ENCODE measurements around the gene FANCE. TPM values are rescaled to one million over a fixed set of nuclear protein-coding genes. Genes with fewer than 3 reads are reported as not detected.

Gene FANCE
- total RNA-seq, 2 experiments from 2014 or later: 14.3 to 14.8 TPM

DNA sequence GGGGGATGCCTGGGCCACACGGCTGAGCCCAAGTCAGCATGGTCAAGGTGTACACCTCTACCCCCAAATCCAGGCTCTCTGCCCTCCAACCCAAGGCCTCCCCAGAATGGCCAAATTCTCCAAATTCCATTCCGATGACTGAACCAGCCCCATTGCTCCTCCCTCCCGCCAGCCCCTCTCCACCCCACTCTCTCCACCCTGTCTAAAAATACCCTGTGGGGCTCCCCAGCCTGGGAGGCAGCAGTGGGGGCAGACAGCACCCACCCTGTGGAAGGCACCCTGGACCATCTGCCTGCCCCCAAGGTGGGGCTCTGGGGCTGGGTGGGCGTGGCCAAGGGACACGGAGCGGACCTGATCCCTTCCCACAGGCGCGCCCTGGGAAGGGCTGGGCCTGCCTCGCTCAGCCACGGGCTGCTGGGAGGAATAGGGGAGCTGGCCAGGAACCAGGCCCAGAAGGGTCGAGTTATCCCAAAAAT, 33.3 kb downstream of the FANCE start:
- ATAC-seq (no peak), DNase-seq (no peak)
- POLR2A ChIA-PET: no interaction called here
- H3K27me3 Mint-ChIP-seq: no peaks in the 10 kb centered on the region
- no peaks in the 10 kb centered on the region for H3K9me3 Mint-ChIP-seq (ENCODE audit: low read depth)
- CTCF ChIA-PET: no interaction called here
- intact Hi-C loops (cut with DNase I, micrococcal nuclease): no loop called here
- H3K4me3 Mint-ChIP-seq: no peak overlapping the region
- H3K27ac Mint-ChIP-seq: no peak overlapping the region
- H3K4me1 Mint-ChIP-seq: peaks cover 6% of the 10 kb centered on the region
- no peaks in the 10 kb centered on the region for H3K36me3 Mint-ChIP-seq (ENCODE audit: low read depth)

- ATAC-seq: no peak
- intact Hi-C loops (cut with DNase I, micrococcal nuclease): no loop called here
- POLR2A ChIA-PET: interaction anchor here (1.0 kb wide), 1 partner anchor 15 kb away, joined by 3 read pairs; no protein-coding TSS in a partner anchor
- H3K4me1 Mint-ChIP-seq: peaks cover 6% of the 10 kb centered on the region
- DNase-seq: no peak
- no peak overlapping the region for H3K4me3 Mint-ChIP-seq
- H3K9me3 Mint-ChIP-seq (ENCODE audit: low read depth): no peaks in the 10 kb centered on the region
- H3K27me3 Mint-ChIP-seq: no peaks in the 10 kb centered on the region
- no peaks in the 10 kb centered on the region for H3K36me3 Mint-ChIP-seq (ENCODE audit: low read depth)
- H3K27ac Mint-ChIP-seq: no peak overlapping the region
- CTCF ChIA-PET: no interaction called here
Observed at GRCh38 chr6:35486005-35486925, 34.1 kb downstream of the FANCE start.

DNA sequence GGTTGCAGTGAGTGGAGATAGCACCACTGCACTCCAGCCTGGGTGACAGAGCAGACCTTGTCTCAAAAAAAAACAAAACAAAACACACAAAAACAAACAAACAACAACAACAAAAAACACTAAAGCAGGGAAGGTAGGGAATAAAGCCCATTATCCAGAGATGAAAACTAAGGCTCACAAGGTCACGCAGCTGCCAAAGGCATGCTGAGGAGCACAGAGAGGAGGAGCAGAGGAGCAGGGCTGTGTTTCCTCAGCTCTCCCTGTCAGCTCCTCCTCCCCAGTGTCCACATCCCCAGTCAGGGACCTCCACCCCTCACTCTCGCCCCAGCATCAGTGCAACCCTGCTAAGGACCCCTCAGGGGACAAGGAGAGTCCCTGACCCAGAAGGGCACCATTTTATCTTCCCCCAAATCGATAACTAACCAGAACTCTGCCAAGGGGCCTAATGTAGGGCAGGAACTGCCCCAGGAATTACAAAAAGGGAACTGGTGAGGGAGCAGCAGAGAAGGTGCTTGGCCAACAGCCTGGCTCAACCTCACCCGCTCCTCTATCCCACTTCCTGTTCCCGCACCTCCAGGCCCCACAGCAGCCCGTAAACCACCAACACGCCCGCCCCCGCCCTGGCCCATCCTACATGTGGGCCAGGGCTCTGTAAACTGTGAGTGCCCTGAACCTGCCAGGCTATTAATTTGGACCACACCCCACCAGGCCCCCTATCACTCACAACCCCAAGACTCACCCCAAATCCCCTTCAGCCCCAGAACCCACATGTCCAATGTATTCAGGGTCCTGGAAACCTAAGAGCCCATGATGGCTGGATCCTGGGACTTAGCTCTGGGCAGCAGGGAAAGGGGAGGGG, 35.7 kb downstream of the FANCE start:
- Mint-ChIP-seq H3K4me1 (peaks cover 6% of the 10 kb centered on the region), H3K9me3 (ENCODE audit: low read depth) (no peaks in the 10 kb centered on the region), H3K4me3 (no peak overlapping the region), H3K27ac (no peak overlapping the region), H3K36me3 (ENCODE audit: low read depth) (no peaks in the 10 kb centered on the region), H3K27me3 (no peaks in the 10 kb centered on the region)
- peak; percentile 36 for ATAC-seq
- intact Hi-C loops (cut with DNase I, micrococcal nuclease): no loop called here
- ChIA-PET POLR2A (no interaction called here), CTCF (interaction anchor here (0.5 kb wide), 1 partner anchor 146 kb away, joined by 3 read pairs; no protein-coding TSS in a partner anchor)
- DNase-seq: no peak

DNA sequence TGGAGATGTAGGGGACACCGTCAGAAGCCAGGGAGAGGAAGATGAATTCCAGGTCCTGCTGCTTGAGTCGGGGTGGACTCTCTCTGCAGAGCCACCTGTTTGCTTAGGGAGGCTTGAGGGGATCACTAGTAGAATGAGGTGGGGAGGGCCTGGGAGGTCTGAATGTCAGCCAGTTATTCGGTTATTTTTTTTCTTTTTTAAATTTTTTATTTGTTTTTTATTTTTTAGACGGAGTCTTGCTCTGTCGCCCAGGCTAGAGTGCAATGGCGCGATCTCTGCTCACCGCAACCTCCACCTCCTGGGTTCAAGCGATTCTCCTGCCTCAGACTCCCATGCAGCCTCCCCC, 36.4 kb downstream of the FANCE start:
- intact Hi-C loops (cut with DNase I, micrococcal nuclease): no loop called here
- no peak for DNase-seq
- Mint-ChIP-seq H3K27me3 (no peaks in the 10 kb centered on the region), H3K27ac (no peak overlapping the region), H3K4me3 (no peak overlapping the region), H3K36me3 (ENCODE audit: low read depth) (no peaks in the 10 kb centered on the region), H3K9me3 (ENCODE audit: low read depth) (no peaks in the 10 kb centered on the region), H3K4me1 (peaks cover 6% of the 10 kb centered on the region)
- ATAC-seq: no peak
- CTCF ChIA-PET: interaction anchor here (1.0 kb wide), 1 partner anchor 70 kb away, joined by 3 read pairs; no protein-coding TSS in a partner anchor
- POLR2A ChIA-PET: no interaction called here

GRCh38 chr6:35489066-35489465, 36.9 kb downstream of the FANCE start:
- H3K4me3 Mint-ChIP-seq: no peak overlapping the region
- no peaks in the 10 kb centered on the region for H3K9me3 Mint-ChIP-seq (ENCODE audit: low read depth)
- POLR2A ChIA-PET: no interaction called here
- no peak for ATAC-seq
- no peaks in the 10 kb centered on the region for H3K36me3 Mint-ChIP-seq (ENCODE audit: low read depth)
- CTCF ChIA-PET: interaction anchor here (1.0 to 1.9 kb wide), 2 partner anchors 17 to 71 kb away, joined by 3 to 4 read pairs; no protein-coding TSS in a partner anchor
- H3K27me3 Mint-ChIP-seq: no peaks in the 10 kb centered on the region
- peaks cover 9% of the 10 kb centered on the region for H3K4me1 Mint-ChIP-seq
- no peak for DNase-seq
- no peak overlapping the region for H3K27ac Mint-ChIP-seq
- intact Hi-C loops (cut with DNase I, micrococcal nuclease): no loop called here

DNA sequence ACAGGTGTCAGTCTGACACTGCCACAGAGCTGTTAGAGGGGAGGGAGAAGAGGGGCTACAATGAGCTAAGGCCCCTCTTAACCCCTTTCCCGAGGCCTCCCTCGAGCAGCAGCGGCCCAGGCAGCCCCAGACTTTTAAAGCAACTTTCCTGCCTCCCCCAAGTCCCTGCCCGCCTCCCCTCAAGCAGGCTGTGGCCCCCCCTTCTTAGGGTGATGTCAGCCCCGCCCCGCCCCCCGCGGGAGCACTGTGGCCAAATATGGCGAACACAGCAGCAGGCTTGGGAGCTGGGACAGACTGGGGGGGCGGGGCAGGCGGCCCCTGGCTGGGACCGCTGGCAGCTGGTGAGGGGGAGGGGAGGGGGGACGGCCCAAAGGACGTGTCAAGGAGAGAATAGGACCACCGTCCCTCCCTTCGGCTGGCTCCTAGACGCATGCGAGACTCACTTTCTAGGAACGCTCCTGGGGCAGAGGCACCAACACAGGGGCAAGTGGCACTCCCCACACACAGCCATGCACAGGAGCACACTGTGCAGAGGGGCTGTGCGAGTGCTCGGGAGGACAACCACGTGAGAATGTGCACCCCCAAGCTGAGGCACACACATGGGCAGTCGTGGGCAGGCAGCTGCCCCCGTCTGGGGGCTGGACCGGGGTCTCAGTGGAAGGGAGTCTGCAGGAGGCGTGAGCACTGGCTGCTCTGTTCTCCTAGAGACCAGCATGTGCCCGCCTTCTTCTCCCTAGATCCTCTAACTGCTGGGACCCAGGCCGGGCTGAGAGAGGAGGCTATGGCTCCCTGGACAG, 38.1 kb downstream of the FANCE start:
- no peaks in the 10 kb centered on the region for H3K36me3 Mint-ChIP-seq (ENCODE audit: low read depth)
- POLR2A ChIA-PET: no interaction called here
- H3K27me3 Mint-ChIP-seq: no peaks in the 10 kb centered on the region
- no peak overlapping the region for H3K27ac Mint-ChIP-seq
- no peak for ATAC-seq
- CTCF ChIA-PET: interaction anchor here (0.5 to 1.9 kb wide), 4 partner anchors 16 to 166 kb away, joined by 3 to 6 read pairs (median 4); no protein-coding TSS in a partner anchor
- no peak overlapping the region for H3K4me3 Mint-ChIP-seq
- no peak for DNase-seq
- no peaks in the 10 kb centered on the region for H3K9me3 Mint-ChIP-seq (ENCODE audit: low read depth)
- H3K4me1 Mint-ChIP-seq: peaks cover 10% of the 10 kb centered on the region
- intact Hi-C loops (cut with DNase I, micrococcal nuclease): no loop called here

- H3K36me3 Mint-ChIP-seq (ENCODE audit: low read depth): no peaks in the 10 kb centered on the region
- intact Hi-C loops (cut with DNase I, micrococcal nuclease): no loop called here
- DNase-seq (no peak), ATAC-seq (no peak)
- CTCF ChIA-PET: interaction anchor here (1.9 kb wide), 1 partner anchor 19 kb away, joined by 4 read pairs; no protein-coding TSS in a partner anchor
- POLR2A ChIA-PET: no interaction called here
- no peak overlapping the region for H3K27ac Mint-ChIP-seq
- no peak overlapping the region for H3K4me3 Mint-ChIP-seq
- peaks cover 10% of the 10 kb centered on the region for H3K4me1 Mint-ChIP-seq
- no peaks in the 10 kb centered on the region for H3K27me3 Mint-ChIP-seq
- H3K9me3 Mint-ChIP-seq (ENCODE audit: low read depth): no peaks in the 10 kb centered on the region
Observed at GRCh38 chr6:35490821-35491557, 38.9 kb downstream of the FANCE start.

DNA sequence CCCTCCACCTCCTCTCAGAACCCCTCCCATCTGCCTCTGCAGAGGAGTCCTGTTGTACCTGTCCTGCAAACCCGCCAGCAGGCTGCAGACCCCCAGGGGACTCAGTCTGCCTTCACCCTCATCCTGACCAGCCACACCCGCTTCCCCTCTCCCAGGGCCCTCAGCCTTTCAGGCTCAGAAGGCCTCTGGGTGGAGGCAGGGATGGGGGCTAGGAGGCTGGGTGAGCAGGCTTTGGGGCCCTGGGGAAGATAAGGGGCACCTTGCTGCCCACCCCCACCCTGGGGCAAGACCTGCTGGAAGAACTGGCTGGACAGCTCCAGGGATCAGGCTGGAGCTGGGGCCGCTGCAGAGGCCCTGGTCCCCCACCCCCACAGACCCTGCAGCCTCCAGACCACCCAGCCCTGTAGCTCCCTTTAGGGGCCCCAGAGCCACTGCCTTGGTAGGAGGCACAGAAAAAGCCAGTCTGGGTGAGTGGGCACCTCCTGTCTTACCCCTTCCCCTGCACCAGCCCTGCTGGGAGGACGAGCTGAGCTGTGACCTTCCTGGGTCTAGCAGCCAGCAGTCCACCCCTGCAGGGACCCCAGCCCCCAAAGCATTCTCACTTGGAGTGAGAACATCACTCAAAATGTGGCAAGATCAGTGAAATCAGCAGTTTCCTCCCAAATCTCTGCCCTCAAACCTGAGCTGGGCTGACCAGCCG, 39.6 kb downstream of the FANCE start:
- POLR2A ChIA-PET: interaction anchor here (0.6 kb wide), 1 partner anchor 27 kb away, joined by 3 read pairs; no protein-coding TSS in a partner anchor
- Mint-ChIP-seq H3K9me3 (ENCODE audit: low read depth) (no peaks in the 10 kb centered on the region), H3K27me3 (no peaks in the 10 kb centered on the region), H3K4me1 (peaks cover 10% of the 10 kb centered on the region), H3K27ac (no peak overlapping the region), H3K4me3 (no peak overlapping the region), H3K36me3 (ENCODE audit: low read depth) (no peaks in the 10 kb centered on the region)
- intact Hi-C loops (cut with DNase I, micrococcal nuclease): no loop called here
- ATAC-seq (no peak), DNase-seq (no peak)
- CTCF ChIA-PET: no interaction called here

DNA sequence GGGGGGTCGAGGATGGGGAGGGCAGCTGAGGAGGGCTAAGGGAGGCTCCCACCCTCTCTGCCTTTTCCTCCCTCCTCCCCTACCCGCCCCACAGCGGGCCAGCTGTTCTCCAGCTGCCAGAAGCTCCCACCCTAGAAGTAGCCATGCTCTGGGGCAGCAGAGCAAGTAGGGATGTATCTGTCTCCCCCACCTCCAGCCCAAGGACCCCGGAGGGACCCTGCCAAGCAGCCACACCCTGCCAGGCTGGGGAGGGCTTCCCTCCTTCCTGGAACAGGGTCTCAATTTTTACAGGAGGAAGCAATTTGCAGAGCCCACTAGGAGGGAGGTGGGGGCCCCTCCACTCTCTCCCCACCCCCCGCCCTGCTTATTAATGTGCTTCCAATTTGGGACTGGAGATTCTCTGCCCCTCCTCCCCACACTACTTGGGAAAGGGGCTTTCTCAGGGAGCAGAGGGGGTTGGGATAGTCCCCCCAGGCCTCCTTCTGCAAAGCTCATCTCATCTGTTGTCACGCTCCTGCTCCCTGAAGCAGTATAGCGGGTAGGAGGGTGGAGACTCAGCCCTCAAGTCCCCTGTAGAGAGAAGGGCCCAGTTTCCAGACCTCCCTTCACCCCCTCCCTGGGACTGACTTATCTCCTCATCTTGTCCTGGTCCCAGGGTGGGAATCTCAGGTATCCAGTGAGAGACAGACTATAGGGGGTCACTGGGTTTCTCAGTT, 40.3 kb downstream of the FANCE start:
- Mint-ChIP-seq H3K4me1 (peaks cover 10% of the 10 kb centered on the region), H3K27me3 (no peaks in the 10 kb centered on the region), H3K27ac (no peak overlapping the region), H3K9me3 (ENCODE audit: low read depth) (no peaks in the 10 kb centered on the region), H3K4me3 (no peak overlapping the region), H3K36me3 (ENCODE audit: low read depth) (no peaks in the 10 kb centered on the region)
- ChIA-PET CTCF (no interaction called here), POLR2A (interaction anchor here (0.6 kb wide), 1 partner anchor 28 kb away, joined by 3 read pairs; no protein-coding TSS in a partner anchor)
- DNase-seq (no peak), ATAC-seq (no peak)
- intact Hi-C loops (cut with DNase I, micrococcal nuclease): no loop called here

DNA sequence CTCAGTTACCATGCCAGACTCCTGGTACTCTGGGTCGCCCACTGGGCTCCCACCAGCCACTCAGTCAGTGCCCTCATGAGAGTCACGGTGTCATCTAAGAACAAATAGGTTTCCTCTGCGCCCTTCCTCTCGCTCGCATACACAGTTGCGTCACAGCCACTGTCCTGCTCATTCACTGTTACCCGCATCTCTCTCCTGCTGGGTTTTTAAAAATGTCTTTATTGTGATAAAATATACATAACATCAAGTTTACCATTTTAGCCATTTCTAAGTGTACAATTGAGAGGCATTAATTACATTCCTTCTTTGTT, 40.8 kb downstream of the FANCE start:
- Mint-ChIP-seq H3K9me3 (ENCODE audit: low read depth) (no peaks in the 10 kb centered on the region), H3K36me3 (ENCODE audit: low read depth) (no peaks in the 10 kb centered on the region), H3K27me3 (no peaks in the 10 kb centered on the region), H3K4me1 (peaks cover 8% of the 10 kb centered on the region), H3K27ac (no peak overlapping the region), H3K4me3 (no peak overlapping the region)
- no peak for ATAC-seq
- intact Hi-C loops (cut with DNase I, micrococcal nuclease): no loop called here
- ChIA-PET POLR2A (no interaction called here), CTCF (no interaction called here)
- no peak for DNase-seq

Data from activated CD4-positive, alpha-beta T cell treated with anti-CD3 and anti-CD28 coated beads for 36 hours (primary cell).